NCI-H128 (cell line): ENCODE results near the gene SASH1.

ENCODE experiments used
- DNase-seq: peaks from one replicate; lab custom pipeline; 2025; ENCODE audit not compliant: unreplicated experiment; lab: John Stamatoyannopoulos, UW

SASH1 gene

DNA sequence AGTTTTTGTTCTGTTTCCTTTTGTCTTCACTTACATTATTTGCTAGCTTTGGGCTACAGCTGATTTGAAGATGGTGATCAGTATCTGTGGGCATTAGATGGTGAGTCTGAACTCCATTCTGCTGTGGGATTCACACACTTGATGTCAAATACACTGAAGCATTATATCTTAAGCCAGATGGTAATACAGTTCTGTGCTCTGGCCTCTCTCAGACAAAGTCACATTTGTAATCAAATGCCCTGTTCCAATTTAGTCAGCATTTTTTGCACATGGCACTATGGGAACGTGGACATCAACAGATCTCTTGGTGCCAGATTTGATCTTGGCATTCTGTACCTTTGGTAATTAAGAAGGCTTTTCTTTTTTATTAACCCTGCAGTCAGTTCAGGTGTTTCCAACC is 56.0 kb downstream of the SASH1 start:
- DNase-seq: no peak

DNA sequence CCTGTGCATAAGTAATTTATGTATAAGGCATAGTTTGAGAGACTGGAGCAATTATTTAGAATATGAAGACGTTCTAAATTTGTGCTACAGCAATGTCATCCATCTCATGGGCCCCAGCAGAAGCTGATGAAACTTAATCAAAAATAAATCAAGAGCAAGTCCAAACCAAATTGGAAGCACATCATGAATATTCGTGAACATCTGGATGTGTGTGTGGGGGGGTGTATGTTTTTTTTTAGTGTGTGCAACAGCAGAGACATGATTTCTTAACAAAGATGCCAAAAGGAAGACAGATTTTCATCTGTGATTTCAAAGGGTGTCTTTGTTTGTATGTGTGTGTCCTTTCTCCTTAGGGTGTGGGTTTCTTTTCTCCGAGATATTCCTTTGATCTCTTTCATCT is 58.9 kb downstream of the SASH1 start:
- DNase-seq: no peak

DNA sequence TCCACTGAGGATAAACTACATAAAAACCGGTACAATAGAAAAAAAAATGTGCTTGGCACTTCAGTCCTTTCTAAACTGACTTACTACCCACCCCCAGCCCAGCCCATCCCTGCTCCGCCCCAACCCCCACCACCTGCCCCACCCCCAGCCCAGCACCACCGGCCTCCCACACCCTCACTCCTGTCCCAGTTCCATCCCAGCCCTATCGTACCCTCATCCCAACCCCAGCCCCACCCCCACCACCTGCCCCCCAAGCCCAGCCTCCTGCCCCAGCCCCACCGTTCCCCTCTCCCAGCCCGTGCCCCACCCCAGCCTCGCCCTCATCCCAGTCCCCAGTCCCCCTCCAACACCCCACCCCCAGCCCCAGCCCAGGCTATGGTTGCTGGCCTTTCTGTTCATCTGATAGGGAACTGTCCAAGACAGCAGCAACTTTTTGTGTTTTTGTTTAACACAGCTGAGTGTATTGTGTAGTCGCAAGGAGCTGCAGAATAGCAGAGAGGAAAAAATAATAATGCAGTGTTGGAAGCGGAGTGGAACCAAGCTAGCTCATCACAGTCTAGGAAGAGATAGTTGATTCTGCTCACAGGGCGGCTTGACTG is 61.9 kb downstream of the SASH1 start:
- no peak for DNase-seq

DNA sequence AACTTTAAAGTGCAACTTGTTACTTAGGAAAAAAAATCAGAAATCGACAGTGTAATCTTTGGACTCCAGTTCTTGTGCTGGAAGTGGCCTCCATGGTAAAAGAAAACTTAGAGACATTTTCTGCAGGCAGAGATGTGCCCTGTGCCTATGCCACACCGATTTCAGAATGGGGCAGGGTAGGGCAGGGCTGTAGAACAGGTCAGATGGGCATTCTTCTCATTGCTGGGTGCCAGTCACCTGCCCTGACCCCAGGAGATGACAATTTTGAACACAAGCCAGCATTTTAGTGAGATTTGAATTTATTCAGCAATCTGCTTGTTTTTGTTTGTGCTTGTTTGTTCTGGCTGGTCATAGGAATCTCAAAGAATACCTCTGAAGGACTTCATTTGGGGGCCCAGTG is 63.3 kb downstream of the SASH1 start:
- DNase-seq: no peak

DNA sequence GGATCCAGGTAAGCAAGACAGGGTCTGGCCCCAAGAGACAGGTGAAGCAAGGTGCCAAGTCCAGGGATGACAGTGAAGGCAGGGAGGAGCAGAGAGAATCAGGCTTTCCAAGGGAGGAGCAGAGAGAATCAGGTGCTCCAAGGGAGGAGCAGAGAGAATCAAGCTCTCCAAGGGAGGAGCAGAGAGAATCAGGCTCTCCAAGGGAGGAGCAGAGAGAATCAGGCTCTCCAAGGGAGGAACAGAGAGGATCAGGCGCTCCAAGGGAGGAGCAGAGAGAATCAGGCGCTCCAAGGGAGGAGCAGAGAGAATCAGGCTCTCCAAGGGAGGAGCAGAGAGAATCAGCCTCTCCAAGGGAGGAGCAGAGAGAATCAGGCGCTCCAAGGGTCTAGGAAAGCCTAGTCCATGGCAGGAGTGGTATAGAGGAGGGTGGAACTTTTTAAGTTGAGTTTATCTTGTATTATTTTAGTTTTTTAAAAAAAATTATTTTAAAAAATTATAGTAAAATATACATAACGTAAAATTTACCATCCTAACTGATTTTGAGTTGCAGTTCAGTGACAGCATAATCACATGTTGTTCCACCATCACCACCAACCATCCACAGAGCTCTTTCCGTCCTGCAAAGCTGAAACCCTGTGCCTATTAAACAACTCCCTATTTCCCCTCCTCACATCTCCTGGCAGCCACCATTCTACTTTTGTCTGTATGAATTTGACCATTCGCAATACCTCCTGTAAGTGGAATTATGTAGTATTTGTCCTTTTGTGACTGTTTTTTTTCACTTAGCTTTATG is 64.1 kb downstream of the SASH1 start:
- DNase-seq: no peak

DNA sequence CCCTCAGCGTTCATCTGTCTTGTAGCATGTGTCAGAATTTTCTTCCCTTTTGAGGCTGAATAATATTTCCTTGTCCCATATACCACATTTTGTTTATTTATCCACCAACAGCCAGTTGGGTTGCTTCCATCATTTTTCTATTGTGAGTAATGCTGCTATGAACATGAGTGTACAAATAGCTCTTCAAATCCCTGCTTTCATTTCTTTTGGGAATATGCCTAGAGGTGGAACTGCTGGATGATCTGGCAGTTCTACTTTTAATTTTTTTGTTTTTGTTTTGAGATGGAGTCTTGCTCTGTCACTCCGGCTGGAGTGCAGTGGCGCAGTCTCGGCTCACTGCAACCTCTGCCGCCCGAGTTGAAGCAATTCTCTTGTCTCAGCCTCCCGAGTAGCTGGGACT is 64.7 kb downstream of the SASH1 start:
- DNase-seq: no peak

DNA sequence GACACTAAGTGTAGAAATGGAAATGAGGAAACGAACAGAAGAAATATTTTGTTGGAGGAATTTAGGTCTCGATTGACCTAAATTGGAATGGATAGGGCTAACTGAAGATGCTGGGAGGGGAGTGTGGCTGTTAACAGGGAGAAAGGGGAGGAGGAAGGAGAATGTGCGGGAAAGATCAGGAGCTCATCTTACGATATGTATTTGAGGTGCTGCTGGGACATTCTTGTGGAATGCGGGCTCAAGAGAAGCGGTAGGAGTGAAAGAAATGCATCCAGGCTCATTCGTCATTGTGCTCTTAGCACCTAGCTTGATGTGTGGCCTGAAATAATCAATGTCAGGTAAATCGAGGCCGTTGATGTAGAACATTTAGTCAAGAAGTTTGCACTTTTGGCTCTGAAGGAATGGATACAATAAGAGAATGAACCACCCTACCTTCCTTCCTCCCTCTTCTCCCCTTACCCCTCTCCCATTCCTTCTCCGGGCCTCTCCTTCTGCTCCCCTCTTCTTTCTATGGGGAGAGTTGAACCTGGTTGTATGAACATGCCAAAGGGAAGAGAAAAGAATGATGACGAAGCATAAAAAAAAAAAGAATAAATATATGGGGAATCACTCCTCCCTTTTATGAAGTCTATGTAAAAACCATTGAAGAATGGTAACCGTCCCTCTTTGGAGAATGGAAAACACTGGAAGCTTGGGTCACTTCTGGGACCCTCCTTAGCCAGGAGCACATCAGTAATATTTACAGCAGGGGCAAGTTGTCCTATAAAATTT is 70.9 kb downstream of the SASH1 start:
- DNase-seq: no peak

DNA sequence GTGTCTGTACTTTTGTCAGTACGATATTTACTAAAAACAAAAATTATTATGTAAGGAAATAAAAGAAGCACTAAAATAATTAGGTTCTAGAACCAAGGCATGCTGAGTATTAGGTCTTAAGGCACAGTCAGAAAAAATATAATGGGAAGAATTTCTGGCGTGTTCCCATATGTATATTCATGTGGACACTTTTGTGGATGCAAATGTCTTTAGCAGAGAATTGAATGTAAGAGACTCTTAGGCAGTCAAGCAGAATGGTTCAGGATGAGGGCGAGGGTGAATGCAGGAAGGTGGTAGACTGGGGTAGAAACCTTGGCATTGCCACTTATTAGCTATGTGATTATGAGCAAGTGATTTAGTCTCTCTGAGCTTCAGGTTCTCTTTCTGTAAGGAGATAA is 71.5 kb downstream of the SASH1 start:
- no peak for DNase-seq

DNA sequence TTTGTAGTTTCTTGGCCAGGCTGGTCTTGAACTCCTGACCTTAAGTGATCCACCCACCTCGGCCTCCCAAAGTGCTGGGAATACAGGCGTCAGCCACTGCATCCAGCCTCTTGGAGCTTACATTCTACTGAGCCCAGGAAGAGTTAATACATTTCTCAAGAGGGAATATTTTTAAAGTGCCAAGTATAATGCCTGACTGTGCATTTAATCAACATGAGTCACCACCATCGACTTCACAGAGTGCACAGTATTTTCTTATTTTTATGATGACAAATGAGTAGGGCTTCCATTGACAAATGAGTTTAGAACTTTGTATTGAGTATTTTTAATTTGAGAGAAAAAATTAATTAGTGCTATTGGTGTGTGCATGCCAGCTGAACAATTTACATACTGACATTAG is 72.2 kb downstream of the SASH1 start:
- no peak for DNase-seq

DNA sequence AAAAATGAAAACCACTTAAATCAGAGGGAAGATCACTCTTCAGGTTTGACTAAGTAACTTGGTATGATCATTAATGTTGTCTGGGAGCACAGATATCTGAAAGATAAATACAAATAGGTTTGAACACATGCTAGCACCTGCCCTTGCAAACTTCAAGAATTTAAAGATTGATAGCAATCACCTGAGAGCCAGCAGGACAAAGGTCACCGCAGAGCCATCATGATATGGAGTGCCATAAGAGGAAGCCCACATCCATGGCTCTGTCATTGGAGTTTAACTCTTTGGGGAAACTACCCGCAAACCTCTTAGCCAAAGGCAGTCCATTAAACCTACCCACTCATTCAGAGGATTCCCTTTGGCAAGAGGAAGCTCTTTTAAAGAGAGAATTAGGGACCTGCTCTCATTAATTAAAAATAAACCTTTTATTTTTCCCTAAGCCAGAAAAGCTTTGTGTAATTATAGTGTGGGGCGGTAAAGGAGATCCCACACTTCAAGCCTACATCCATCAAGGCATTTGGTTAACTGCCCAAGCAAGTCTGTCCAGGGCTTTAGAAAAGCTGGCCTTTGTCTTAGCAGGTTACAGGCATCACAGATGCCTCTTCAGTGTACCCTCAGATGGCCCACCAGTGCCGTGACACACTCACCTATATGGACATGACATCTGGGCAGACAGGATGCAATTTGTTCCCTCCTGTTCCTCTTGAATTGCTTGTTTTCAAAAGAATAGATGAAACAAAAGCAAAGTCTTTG is 73.0 kb downstream of the SASH1 start:
- no peak for DNase-seq

DNA sequence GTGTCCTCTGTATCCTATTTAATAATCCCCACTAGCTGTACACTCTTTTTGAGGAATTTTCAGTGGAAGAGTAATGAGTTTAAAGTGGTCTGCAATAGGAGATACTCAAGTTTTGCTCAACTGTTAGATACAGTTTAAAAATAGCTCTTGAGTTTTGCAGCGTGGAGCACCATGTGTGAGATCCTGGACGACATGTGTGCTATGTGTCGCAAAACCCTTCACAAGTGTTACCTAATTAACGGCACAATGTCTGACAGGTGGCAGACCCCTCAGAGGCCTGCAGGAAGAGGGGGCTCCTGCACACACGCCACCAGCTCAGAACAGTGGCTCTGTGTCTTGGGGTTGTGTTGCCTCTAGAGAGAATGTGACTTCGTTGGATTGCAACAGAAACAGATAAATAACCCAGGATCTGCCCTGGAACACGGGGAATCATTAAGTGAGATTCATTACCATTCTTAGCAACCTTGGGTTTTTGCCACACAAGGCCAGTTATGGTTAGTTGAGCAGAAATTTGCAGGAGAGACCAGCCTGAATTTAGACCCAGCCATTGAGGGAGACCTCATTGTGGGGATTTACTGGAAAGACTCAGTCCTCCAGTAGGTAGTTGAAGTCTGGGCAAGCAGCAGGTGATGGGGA is 73.8 kb downstream of the SASH1 start:
- DNase-seq: no peak

DNA sequence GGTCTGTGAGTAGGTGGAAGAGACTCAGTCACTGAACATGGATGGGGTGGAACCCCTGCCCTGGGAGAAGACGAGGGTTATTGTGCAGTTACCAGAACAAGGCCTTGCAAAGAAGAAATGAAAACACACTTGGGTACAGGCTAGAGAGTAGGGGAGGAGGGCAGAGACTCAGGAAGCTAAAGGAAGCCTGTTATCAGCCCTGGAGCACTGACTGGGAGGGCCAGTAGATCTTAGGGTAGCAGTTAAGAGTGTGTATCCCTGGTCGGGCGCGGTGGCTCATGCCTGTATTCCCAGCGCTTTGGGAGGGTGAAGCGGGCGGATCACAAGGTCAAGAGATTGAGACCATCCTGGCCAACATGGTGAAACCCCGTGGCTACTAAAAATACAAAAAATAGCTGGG is 74.4 kb downstream of the SASH1 start:
- no peak for DNase-seq

DNA sequence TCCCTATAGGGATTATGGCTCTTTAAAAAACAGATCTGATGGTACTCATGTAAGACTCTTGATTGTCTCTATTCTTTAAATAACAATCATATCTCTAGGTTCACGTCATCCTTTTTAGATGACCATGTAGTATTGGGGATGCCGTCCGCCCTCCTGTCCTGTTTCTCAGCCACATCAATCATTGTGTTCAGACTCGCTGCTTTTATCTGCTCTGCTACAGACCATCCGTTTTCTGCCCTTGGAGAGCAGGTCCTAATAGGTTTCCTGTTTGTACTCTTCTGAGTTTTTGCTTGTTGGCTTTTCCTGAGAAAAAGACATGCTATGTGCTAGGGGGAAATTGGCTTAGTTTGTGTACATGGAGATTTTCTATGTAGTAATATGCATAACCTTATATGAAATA is 76.8 kb downstream of the SASH1 start:
- DNase-seq: no peak

DNA sequence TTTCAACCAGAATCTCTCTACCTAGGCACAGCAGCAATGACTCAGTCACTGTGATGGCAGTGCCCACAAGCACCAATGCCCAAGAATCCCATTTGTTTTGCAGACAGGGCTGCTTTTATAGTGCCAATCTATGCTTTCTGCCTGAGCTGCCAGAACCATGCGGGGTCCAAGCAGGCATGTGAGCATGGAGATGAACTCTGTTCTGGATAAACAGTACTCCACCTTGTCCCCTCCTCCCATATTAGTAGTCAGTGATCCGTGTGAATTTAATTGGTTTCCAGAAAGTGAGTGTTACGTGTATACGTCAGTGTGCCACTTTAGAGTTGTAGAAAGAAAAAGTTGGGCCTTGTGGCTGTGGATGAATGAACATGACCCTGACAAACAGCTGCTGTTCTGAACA is 79.4 kb downstream of the SASH1 start:
- no peak for DNase-seq

DNA sequence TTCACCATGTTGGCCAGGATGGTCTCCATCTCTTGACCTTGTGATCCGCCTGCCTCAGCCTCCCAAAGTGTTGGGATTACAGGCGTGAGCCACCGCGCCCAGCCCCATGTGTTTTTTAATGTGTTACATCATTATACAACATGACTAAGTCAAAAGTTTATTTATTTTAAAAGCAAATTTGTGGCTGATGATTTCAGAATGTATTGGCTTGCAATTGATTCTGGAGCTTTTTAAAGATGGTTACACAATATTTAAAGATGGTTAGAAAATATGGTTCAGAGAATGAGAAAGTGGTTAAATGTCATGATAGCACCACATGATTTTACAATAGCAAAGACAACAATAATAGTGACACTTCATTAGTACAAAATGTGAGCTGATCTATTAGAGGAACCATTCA is 80.5 kb downstream of the SASH1 start:
- DNase-seq: no peak

DNA sequence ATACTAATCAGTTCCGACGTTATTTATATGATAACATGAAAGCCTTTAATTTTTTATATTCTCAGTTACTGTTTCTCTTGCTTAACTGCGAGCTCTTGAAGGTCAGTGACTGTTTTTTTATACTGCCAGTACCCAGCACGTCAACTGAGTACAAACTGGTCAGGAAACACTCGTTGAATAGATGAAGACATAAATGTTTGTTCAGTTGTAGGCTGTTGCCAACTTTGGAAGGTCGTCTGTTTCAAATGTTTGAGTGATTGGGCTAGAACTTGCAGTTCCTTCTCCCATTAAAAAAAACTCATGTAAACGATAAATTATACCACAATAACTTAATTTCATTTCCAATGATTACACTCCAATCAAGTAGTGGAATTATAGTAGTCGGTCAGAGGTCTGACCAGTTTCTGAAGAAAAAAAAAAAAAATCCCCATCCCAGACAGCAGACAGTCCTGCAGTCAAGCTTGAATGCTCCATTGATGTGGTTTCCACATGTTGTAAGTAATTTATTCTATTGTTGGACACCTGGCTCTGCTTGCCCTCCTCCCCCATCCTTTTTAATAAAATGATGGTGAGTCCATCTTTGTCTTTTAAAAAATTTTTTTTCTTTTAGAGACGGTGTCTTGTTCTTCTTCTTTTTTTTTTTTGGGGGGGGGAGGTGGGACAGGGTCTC is 81.1 kb downstream of the SASH1 start:
- no peak for DNase-seq

DNA sequence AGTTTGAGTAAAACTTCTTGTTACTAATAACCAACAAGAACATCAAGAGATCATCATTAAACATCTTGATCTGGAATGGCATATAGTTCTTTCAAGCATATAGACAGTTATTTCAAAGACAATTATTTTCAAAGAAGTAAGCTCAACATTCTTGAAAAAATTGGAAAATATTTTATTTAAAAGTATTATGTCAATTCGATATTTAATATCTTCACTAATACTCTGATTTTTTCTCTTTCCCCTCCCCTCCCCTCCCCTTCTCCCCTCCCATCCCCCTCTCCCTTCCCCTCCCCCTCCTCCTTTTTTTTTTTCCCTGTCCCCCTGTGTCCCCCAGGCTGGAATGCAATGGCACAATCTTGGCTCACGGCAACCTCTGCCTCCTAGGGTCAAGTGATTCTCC is 82.8 kb downstream of the SASH1 start:
- DNase-seq: no peak

DNA sequence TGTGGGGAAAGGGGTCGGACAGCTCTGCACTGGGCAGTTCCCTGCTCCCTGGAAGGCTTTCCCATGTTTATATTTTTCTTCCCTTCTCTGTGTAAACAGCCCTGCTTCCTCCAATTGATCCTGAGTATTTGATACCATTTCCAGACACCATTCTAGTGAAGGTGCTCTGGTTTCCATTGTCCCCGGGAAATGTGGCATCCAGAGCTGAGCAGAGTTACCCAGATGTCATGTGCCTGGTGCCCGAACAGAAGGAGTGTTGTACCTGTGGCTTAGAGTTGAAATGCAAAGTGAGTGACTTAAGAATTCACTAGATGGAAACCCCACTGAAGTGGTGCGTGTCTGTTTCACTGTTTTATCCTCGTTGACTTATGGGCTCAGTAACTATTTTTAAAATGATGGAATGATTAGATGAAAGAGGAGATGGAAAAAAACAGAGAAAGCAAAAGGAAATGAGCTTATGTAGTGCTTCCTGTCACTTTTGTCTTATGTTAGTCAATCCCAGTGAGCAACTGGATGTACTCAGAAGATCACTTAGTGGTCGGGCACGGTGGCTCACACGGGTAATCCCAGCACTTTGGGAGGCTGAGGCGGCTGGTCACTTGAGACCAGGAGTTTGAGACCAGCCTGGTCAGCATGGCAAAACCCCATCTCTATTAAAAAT is 83.8 kb downstream of the SASH1 start:
- no peak for DNase-seq

DNA sequence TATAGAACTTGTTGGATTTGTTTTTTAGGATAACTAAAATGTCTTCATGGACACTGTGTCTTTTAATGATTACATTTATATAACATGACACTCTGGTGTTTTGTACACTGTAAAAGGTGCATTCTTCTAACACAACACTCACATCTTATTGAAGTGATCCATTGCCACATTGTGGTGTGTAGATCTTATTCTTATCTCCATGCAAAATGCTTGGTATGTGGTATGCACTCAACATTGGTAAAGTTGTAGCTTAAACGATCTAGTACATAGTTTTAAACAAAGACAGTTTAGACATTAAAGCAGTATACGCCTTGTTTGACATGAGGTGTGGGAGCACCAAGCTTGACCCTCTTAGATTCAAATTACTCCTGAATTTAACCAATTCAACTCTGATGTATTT is 84.7 kb downstream of the SASH1 start:
- no peak for DNase-seq

DNA sequence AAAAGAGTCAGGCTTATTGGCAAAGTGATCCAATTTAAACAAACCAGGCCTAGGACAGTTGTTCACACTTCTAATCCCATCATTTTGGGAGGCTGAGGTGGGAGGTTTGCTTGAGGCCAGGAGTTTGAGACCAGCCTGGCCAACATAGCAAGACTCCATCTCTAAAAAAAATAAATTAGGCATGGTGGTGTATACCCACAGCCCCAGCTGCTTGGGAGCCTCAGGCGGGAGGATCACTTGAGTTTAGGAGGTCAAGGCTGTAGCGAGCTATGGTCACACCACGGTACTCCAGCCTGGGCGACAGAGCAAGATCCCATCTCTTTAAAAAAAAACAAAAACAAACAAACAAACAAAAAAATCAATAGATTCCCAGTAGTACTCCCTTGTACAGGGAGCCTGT is 86.8 kb downstream of the SASH1 start:
- DNase-seq: no peak
